Liver (tissue), 9 donors: ENCODE results near the gene KRT80. TPM values are rescaled to one million over a fixed set of nuclear protein-coding genes. Genes with fewer than 3 reads are reported as not detected.
A peak's percentile ranks its signal among the peaks of the same experiment; 100 is the strongest.
"Not testable (repeated sequence)": the region's sequence is repeated elsewhere in the genome, so short reads cannot be mapped to it uniquely, and the experiment has no call there.

Experiments used
- DNase-seq: peaks from one replicate; pipeline ENCODE4 v3.0.0-alpha.2; 2017; ENCODE audit warnings: low spot score
- H3K27ac ChIP-seq, 2 donors: one replicate each; pipeline ENCODE4 v1.7.0; 2013; ENCODE audit warnings: inconsistent platforms in 2 of 2, low read length in 2 of 2, control low read depth in 1 of 2, low read depth in 1 of 2, mild to moderate bottlenecking in 1 of 2
- H3K27me3 ChIP-seq, 4 donors: one replicate each; pipeline versions ENCODE4 v1.6.1 to v1.7.0; 2013; ENCODE audit warnings: low read length in 3 of 4, inconsistent platforms in 1 of 4, mild to moderate bottlenecking in 1 of 4, moderate library complexity in 1 of 4; ENCODE audit not compliant: control insufficient read depth in 4 of 4, insufficient read depth in 4 of 4
- H3K36me3 ChIP-seq, 4 donors: one replicate each; pipeline versions ENCODE4 v1.6.1 to v1.7.0; 2013; ENCODE audit warnings: low read length in 3 of 4, mild to moderate bottlenecking in 3 of 4, low read depth in 1 of 4, moderate library complexity in 1 of 4; ENCODE audit not compliant: control insufficient read depth in 4 of 4, insufficient read depth in 3 of 4
- H3K4me1 ChIP-seq, 4 donors: one replicate each; pipeline versions ENCODE4 v1.6.1 to v1.7.0; 2013; ENCODE audit warnings: low read length in 3 of 4, mild to moderate bottlenecking in 3 of 4, moderate library complexity in 1 of 4; ENCODE audit not compliant: control insufficient read depth in 4 of 4, insufficient read depth in 4 of 4
- H3K4me3 ChIP-seq, 3 donors: one replicate each; pipeline versions ENCODE4 v1.6.1 to v1.7.0; 2013; ENCODE audit warnings: low read length in 3 of 3, control low read depth in 1 of 3, low read depth in 1 of 3, mild to moderate bottlenecking in 1 of 3
- H3K9ac ChIP-seq, 2 donors: one replicate each; pipeline ENCODE4 v1.7.0; 2013; ENCODE audit warnings: low read length in 2 of 2, mild to moderate bottlenecking in 2 of 2, moderate library complexity in 2 of 2, control low read depth in 1 of 2, low read depth in 1 of 2
- H3K9me3 ChIP-seq, 4 donors: one replicate each; pipeline versions ENCODE4 v1.6.1 to v1.7.0; 2013; ENCODE audit warnings: low read length in 3 of 4; ENCODE audit not compliant: control insufficient read depth in 4 of 4
- CTCF ChIP-seq: fragments of 150-350 bp; IDR thresholded peaks from 2 replicates; pipeline ENCODE4 v1.5.1; 2017; ENCODE audit warnings: improper control_type of control experiment, low read depth, low read length; ENCODE audit not compliant: missing input control
- EGR1 ChIP-seq, 2 donors: IDR thresholded peaks; 2 replicates each; pipeline ENCODE4 v1.6.1; 2016 to 2018; ENCODE audit warnings: antibody characterized with exemption in 2 of 2, low read depth in 2 of 2
- FOXA1 ChIP-seq: IDR thresholded peaks from 2 replicates; pipeline ENCODE4 v1.6.1; 2016; ENCODE audit warnings: antibody characterized with exemption
- HNF4A ChIP-seq, 2 donors: conservative IDR thresholded peaks; 2 replicates each; pipeline ENCODE4 v1.6.1; 2016; ENCODE audit warnings: antibody characterized with exemption in 2 of 2, mild to moderate bottlenecking in 2 of 2
- HNF4G ChIP-seq: IDR thresholded peaks from 2 replicates; pipeline ENCODE4 v1.6.1; 2016; ENCODE audit warnings: antibody characterized with exemption
- JUND ChIP-seq, 2 donors: IDR thresholded peaks; 2 replicates each; pipeline ENCODE4 v1.6.1; 2016; ENCODE audit warnings: antibody characterized with exemption in 2 of 2
- NR2F2 ChIP-seq: IDR thresholded peaks from 2 replicates; pipeline ENCODE4 v1.6.1; 2016; ENCODE audit warnings: antibody characterized with exemption
- RXRA ChIP-seq, 2 donors: IDR thresholded peaks; 2 replicates each; pipeline ENCODE4 v1.6.1; 2017 to 2018; ENCODE audit warnings: antibody characterized with exemption in 2 of 2, mild to moderate bottlenecking in 1 of 2
- SP1 ChIP-seq: IDR thresholded peaks from 2 replicates; pipeline ENCODE4 v1.6.1; 2018; ENCODE audit warnings: antibody characterized with exemption, mild to moderate bottlenecking
- YY1 ChIP-seq: IDR thresholded peaks from 2 replicates; pipeline ENCODE4 v1.6.1; 2016; ENCODE audit warnings: antibody characterized with exemption, mild to moderate bottlenecking
- WGBS: extraction: QIAGEN DNeasy Blood & Tissue Kit; methylation state at CpG from one replicate; pipeline ENCODE4 v1.1.7; 2013; 5-methylcytosine and 5-hydroxymethylcytosine counted together
- polyA plus RNA-seq, 2 donors: library from polyadenylated mRNA; stranded (reverse) in 1 of 2; unstranded in 1 of 2; fragments of 200-250 nt in 1 of 2; fragments of >200 nt in 1 of 2; fragmentation: Nextera tagmentation in 1 of 2; extraction: Ambion mirVana in 1 of 2; gene quantifications; one replicate each; pipeline versions ENCODE4 v1.2.1 to v1.2.3, GENCODE V29; 2013 to 2015
- total RNA-seq, 2 donors: library from RNA; depleted of rRNA; stranded (reverse); fragments of >200 nt; gene quantifications; one replicate each; pipeline ENCODE4 v1.2.3, GENCODE V29; 2014
- TF ChIP-seq, protein P1 (sequence below): IDR thresholded peaks from 2 replicates; pipeline ENCODE4 v1.6.1; 2016; ENCODE audit warnings: antibody characterized with exemption
- donor health status: healthy.
- donor health status: healthy.
- donor health status: healthy.
- donor health status: healthy.
- donor health status: healthy.

The KRT80 gene
- total RNA-seq (under 1 TPM; 0.05 to 0.08 TPM), polyA plus RNA-seq (under 1 TPM; 0.04 to 0.12 TPM)

DNA sequence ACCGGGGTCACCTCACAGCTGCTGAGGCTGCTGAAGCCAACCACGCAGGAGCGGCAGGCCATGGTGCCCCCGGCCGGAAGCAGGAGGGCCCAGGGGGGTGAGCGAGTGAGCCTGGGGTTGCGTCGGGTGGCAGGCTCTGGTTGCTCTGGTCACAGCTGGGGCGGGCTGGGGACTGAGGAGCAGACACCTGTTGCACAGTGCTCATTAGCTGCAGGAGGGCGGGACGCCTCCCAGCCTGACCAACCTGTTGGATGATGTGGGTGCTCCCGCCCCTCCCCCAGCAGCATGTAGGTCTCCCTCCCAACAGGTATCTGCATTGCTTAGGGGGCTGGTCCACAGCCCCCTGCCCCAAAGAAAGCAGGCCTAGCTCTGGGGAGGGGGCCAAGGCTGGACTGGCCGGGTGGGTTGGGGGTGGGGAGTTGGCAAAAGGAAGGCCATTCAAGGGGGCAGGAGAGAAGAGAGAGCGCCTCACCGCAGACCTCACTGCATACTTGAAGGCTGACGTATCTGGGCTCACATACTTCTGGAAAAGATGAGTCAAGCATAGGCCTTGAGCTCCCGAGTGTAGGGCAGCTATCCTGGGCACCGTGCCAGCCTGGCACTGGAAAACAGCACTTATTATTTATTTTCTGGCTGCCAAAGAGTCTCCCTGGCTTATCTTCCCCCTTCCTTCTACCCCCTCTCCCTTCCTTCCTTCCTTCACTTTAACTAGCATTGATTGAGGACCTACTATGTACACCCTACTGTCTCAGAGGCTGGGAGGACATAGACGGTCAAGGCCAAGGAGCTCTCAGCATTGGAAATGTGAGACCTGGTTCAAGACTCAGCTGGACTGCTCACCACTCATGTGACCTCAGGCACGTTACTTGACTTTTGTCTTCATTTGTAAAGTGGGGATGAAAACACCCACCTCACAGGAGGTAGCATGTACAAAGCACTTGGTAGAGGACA is at the start of gene KRT80:
TSS of gene KRT80 (minus strand) at position 174 of the 951 bp plus-strand sequence. CDS start at position 62, 112 bp downstream.
- no peak for DNase-seq
- Histone ChIP-seq H3K4me1 (peaks cover 0 to 5% (median 1%) of the 10 kb centered on the region in 4 donors), H3K36me3 (no peaks in the 10 kb centered on the region), H3K4me3 (no peak within 1 kb of the TSS), H3K27me3 (no peaks in the 10 kb centered on the region), H3K9me3 (no peaks in the 10 kb centered on the region), H3K27ac (peak within 1 kb of the TSS in 1 of 2 donors; percentile 5), H3K9ac (peak within 1 kb of the TSS in 1 of 2 donors; percentile 18)
- WGBS: 67% methylated on average over 20 of the region's 20 CpGs
- TF ChIP-seq EGR1 (IDR thresholded peaks at IDR 0.05; ENCODE audit: low read depth in 2 of 2): peak in 1 of 2 donors; percentile 85
- TF ChIP-seq NR2F2: peak; percentile 39
- TF ChIP-seq HNF4A (conservative IDR thresholded peaks at IDR 0.05): peak in 1 of 2 donors; percentile 51
- peak in 1 of 2 donors; percentile 43 for TF ChIP-seq RXRA (IDR thresholded peaks at IDR 0.05)
- no peak for TF ChIP-seq FOXA1
- TF ChIP-seq HNF4G: no peak
- TF ChIP-seq SP1: peak; percentile 28
- TF ChIP-seq CTCF: no peak
- TF ChIP-seq, protein P1, sequence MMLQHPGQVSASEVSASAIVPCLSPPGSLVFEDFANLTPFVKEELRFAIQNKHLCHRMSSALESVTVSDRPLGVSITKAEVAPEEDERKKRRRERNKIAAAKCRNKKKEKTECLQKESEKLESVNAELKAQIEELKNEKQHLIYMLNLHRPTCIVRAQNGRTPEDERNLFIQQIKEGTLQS: peak; percentile 68
- TF ChIP-seq JUND (IDR thresholded peaks at IDR 0.05): peak; percentile 98 to 100

DNA sequence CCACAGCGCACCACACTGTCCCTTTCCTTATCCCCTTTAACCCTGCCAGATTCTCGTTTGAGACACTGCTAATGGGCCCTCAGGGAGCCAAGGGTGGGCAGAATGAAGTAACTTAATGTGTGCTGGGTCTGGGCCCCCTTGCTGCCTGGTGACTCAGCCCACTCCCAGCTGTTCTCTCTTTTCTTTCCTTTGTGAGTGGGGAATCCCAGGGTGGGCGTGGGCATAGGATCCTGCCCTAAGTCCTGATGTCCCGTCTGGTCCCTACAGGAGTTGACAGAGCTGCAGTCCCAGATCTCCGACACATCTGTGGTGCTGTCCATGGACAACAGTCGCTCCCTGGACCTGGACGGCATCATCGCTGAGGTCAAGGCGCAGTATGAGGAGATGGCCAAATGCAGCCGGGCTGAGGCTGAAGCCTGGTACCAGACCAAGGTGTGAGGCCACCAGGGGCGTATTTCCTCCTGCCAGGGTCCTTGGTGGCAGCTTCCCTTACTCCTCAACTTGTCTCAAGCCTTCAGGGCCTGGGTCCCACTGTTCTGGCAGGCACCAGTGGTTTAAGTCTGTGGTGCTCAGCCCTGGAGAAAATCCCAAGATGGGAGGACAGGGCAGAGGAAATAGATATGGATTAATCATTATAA is 49.5 kb upstream of the KRT80 start:
- Histone ChIP-seq H3K9me3 (no peaks in the 10 kb centered on the region), H3K27ac (no peak overlapping the region), H3K4me1 (no peaks in the 10 kb centered on the region), H3K4me3 (no peak overlapping the region), H3K27me3 (no peaks in the 10 kb centered on the region), H3K9ac (no peak overlapping the region), H3K36me3 (no peaks in the 10 kb centered on the region)
- TF ChIP-seq CTCF: no peak
- TF ChIP-seq SP1: no peak
- TF ChIP-seq, protein P1: no peak
- no peak for TF ChIP-seq YY1
- 77% methylated on average over 11 of the region's 11 CpGs for WGBS
- no peak for DNase-seq

- H3K9ac ChIP-seq, DNase-seq, H3K27me3 ChIP-seq, H3K4me1 ChIP-seq, H3K9me3 ChIP-seq, H3K36me3 ChIP-seq, H3K4me3 ChIP-seq, H3K27ac ChIP-seq: not testable (repeated sequence)
- WGBS: 87% methylated on average over 6 of the region's 6 CpGs
These were observed 48.4 kb upstream of the KRT80 start for GRCh38 chr12:52240247-52240646.
